ENCODE data around the gene AP5B1. TPM values are rescaled to one million over a fixed set of nuclear protein-coding genes. Genes with fewer than 3 reads are reported as not detected.

AP5B1 gene
- total RNA-seq, 1 donor from 2014 or later: 16.6 TPM

DNA sequence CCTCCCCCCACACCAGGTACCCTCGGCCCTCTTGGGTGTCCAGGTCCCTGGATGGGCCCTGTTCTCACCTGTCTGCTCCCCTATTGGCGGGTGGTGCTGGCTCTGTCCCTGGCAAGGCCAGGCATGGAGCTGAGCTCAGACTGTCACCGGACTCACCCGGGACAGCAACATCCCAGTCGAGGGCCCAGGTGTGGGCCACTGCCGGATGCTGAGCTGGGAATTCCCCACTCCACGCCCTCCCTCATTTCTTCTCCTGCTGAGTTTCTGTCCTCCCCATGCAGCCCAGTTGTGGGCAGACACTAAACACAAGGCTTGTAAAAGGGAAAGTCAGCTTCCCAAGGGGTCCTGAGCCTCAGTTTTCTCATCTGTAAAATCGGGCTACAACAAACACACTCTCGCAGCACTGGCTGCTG is 2.0 kb upstream of the AP5B1 start:
- H3K27me3 Mint-ChIP-seq: peaks cover 32% of the 10 kb centered on the region
- DNase-seq (ENCODE audit: extremely low spot score, unreplicated experiment): no peak

DNA sequence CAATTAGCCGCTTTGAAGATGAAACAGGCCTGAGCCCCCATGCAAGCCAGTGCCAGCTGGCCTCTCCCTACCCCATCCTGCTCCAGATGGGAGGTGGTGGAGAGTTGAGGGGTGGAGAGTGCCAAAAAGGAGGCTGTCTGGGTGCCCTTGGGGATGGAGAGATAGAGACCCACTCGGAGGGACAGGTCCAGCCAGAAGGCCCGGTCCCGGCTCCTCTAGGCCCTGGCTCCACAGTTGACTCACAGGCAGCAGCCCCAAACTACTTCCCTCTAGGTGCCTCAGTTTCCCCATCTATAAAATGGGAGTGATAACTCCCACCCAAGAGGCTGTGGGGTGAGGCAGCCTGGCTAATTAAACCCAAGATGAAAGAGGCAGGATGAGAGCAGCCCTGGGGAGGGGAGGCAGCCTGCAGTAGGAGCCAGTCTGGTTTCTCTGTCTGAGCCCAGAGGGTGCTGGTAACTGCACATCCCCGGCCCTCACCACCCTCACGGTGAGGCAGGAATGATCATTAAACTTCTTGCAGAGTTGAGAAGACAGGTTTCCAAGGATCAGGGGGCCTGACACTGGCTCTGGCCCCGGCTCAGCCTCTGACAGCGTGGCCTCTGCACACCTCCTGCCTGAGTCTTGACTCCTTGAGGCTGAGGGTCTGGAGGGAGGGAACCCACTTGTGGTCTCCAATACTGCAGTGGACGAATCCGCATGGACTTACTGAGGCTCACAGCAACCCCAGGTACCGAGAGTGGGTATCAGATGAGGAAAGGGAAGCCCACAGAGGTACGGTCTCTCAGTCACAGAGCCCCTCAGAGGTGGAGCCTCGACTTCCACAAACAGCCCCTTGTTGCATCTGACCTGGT is 1.4 kb upstream of the AP5B1 start:
- Mint-ChIP-seq H3K27ac (peak overlapping the region; percentile 87), H3K4me3 (peak overlapping the region; percentile 67), H3K4me1 (ENCODE audit: unreplicated experiment) (peaks cover 4% of the 10 kb centered on the region), H3K36me3 (no peaks in the 10 kb centered on the region), H3K9me3 (no peaks in the 10 kb centered on the region), H3K27me3 (peaks cover 32% of the 10 kb centered on the region)
- no peak for DNase-seq (ENCODE audit: extremely low spot score, unreplicated experiment)
- TF ChIP-seq, protein P1, sequence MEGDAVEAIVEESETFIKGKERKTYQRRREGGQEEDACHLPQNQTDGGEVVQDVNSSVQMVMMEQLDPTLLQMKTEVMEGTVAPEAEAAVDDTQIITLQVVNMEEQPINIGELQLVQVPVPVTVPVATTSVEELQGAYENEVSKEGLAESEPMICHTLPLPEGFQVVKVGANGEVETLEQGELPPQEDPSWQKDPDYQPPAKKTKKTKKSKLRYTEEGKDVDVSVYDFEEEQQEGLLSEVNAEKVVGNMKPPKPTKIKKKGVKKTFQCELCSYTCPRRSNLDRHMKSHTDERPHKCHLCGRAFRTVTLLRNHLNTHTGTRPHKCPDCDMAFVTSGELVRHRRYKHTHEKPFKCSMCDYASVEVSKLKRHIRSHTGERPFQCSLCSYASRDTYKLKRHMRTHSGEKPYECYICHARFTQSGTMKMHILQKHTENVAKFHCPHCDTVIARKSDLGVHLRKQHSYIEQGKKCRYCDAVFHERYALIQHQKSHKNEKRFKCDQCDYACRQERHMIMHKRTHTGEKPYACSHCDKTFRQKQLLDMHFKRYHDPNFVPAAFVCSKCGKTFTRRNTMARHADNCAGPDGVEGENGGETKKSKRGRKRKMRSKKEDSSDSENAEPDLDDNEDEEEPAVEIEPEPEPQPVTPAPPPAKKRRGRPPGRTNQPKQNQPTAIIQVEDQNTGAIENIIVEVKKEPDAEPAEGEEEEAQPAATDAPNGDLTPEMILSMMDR (conservative IDR thresholded peaks at IDR 0.05): no peak

More for the DNA sequence above, 2.0 kb upstream of the AP5B1 start:
- Mint-ChIP-seq H3K9me3 (no peaks in the 10 kb centered on the region), H3K4me1 (ENCODE audit: unreplicated experiment) (peaks cover 4% of the 10 kb centered on the region), H3K27ac (peak overlapping the region; percentile 87), H3K36me3 (no peaks in the 10 kb centered on the region), H3K4me3 (peak overlapping the region; percentile 67)
- TF ChIP-seq, protein P1 (conservative IDR thresholded peaks at IDR 0.05): no peak

- TF ChIP-seq, protein P1 (conservative IDR thresholded peaks at IDR 0.05): peak; percentile 59
- no peak for DNase-seq (ENCODE audit: extremely low spot score, unreplicated experiment)
- H3K27me3 Mint-ChIP-seq: peaks cover 32% of the 10 kb centered on the region
- H3K36me3 Mint-ChIP-seq: no peaks in the 10 kb centered on the region
- no peak overlapping the region for H3K4me3 Mint-ChIP-seq
- H3K4me1 Mint-ChIP-seq (ENCODE audit: unreplicated experiment): peaks cover 4% of the 10 kb centered on the region
- H3K9me3 Mint-ChIP-seq: no peaks in the 10 kb centered on the region
- no peak overlapping the region for H3K27ac Mint-ChIP-seq
Measured at GRCh38 chr11:65781152-65781961, 581 bp upstream of the AP5B1 start.

DNA sequence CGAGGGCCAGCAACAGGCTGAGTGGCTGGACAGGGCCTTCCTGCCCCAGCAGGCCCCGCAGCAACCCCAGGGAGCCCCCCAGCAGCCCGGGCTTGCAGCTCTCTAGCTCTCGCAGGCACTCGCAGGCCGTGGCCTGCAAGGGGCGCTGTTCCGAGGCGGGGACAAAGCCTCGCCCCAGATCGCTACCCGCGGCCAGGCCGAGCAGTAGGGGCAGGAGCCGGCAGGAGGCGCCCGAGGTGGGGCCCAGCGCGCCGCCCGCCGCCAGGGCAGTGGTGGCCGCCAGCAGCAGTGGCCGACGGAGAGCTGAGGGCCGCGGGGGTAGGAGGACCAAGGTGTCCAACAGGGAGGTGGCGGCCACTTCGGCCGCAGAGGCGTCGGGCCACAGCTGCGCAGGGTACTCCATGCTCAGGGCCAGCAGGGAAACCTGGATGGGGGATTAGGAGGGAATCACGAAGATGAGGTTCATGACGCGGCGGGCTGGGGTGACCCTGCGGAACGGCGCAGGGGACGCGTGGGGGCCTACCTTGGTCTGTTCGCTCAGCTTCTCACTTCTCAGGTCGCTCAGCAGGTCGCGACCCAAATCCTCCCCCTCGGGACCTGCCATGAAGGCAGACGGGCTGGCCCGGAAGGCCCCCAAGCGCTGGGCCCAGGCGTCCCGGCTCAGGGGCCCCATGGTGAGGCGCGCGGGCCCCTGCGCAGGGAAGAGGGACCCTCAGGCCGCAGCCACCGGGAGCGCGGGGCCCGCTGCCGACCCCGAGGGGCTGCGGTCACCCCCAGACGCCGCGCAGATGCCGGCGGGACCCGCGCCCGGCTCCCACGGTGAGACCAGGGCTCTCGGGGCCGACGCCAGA is 632 bp downstream of the AP5B1 start:
- H3K9me3 Mint-ChIP-seq: no peaks in the 10 kb centered on the region
- TF ChIP-seq, protein P1 (conservative IDR thresholded peaks at IDR 0.05): peak; percentile 93
- peaks cover 22% of the 10 kb centered on the region for H3K27me3 Mint-ChIP-seq
- peak overlapping the region; percentile 87 for H3K4me3 Mint-ChIP-seq
- no peaks in the 10 kb centered on the region for H3K36me3 Mint-ChIP-seq
- H3K4me1 Mint-ChIP-seq (ENCODE audit: unreplicated experiment): peaks cover 2% of the 10 kb centered on the region
- DNase-seq (ENCODE audit: extremely low spot score, unreplicated experiment): peak; percentile 90
- H3K27ac Mint-ChIP-seq: peak overlapping the region; percentile 85

GRCh38 chr11:65779669-65779918 is 1.2 kb downstream of the AP5B1 start:
- Mint-ChIP-seq H3K4me1 (ENCODE audit: unreplicated experiment) (no peaks in the 10 kb centered on the region), H3K36me3 (no peaks in the 10 kb centered on the region), H3K4me3 (peak overlapping the region; percentile 87), H3K27me3 (peaks cover 16% of the 10 kb centered on the region), H3K27ac (peak overlapping the region; percentile 85), H3K9me3 (no peaks in the 10 kb centered on the region)
- TF ChIP-seq, protein P1 (conservative IDR thresholded peaks at IDR 0.05): no peak
- DNase-seq (ENCODE audit: extremely low spot score, unreplicated experiment): no peak

Measured in type B pancreatic cell (in vitro differentiated cells).